ENCODE data around the gene KCNH2. TPM values are rescaled to one million over a fixed set of nuclear protein-coding genes. Genes with fewer than 3 reads are reported as not detected.

KCNH2 gene
- total RNA-seq, 1 donor from 2014 or later: 88.9 TPM

DNA sequence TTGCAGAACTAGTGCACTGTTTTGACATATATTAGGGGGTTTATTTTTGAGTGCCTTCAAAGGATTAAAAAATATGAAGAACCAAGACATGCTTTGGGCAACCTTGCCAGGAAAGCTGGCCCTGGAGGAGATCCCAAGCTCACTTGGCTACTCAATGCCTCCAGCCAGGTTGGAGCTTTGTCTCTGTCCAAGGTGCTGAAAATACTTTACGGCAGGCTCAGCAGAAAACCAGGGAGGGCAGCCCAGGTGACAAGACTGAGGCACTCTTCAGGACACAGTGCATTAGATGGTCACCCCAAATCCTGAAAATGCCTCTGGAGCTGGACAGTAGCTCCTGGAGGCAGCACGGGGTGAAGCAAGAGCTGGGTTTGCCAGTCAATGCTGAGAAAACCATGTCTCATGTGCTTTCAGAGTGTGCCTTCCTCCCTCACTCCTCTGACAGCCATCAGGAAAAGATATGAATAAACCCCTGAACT lies 5.8 kb upstream of the KCNH2 start:
- no peak for ATAC-seq (ENCODE audit: poor library complexity)
- intact Hi-C loops (cut with DNase I): no loop called here
- DNase-seq: no peak

DNA sequence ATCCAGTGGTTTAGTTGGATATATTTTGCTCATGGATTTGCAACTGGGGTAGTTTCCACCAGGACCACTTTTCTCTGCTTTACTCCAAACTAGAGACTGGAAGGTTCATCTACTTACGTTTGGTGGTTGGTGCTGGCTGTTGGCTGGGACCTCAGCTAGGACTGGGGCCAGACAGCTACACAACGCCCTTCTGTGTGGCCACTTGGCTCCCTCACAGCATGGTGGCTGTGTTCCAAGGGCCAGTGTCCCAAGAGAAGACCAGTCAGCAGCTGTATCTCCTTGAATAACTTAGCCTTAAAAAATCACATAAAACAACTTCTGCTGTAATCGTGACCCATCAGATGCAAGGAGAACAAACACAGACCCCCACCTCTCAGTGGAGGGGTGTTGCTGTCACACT lies 4.2 kb upstream of the KCNH2 start:
- DNase-seq: no peak
- intact Hi-C loops (cut with DNase I): no loop called here
- ATAC-seq (ENCODE audit: poor library complexity): no peak

DNA sequence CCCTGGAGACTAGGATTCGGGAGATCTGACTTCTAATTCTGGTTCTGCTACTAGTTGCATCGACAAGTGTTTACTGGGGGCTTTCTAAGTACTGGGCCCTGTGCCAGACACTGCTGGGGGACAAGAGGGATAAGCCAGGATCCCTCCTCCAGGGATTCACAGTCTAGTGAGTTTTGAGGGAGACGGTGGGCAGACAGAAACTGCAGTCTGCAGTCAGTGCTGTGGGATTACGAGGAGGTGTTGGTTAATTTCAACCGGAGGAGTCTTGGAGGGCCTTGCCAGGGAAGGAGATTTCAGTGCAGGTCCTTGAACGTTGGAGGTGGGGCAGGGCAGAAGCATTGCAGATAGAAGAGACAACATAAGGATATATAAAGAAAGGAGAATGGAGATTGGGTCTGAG lies 3.5 kb upstream of the KCNH2 start:
- no peak for DNase-seq
- intact Hi-C loops (cut with DNase I): no loop called here
- no peak for ATAC-seq (ENCODE audit: poor library complexity)

DNA sequence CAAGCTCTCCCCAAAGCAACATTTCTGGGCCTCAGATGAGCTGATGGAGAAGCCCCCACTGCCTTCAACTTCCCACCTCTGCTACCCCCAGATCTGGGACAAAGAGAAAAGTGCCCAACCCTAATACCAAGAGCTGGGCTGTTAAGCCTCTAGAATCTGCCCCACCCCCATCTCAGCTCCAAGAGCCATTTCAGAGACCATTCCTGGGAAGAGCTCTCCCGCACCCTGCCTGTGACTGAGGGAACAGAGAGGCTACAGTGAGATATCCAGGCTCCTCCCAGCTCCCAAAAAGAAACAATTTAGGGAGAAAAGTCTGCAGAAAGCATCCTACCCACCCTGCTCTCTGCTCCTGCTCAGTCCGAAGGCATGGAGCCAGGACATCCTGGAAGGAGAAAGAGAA lies 2.5 kb upstream of the KCNH2 start:
- ATAC-seq (ENCODE audit: poor library complexity) (no peak), DNase-seq (no peak)
- intact Hi-C loops (cut with DNase I): no loop called here

DNA sequence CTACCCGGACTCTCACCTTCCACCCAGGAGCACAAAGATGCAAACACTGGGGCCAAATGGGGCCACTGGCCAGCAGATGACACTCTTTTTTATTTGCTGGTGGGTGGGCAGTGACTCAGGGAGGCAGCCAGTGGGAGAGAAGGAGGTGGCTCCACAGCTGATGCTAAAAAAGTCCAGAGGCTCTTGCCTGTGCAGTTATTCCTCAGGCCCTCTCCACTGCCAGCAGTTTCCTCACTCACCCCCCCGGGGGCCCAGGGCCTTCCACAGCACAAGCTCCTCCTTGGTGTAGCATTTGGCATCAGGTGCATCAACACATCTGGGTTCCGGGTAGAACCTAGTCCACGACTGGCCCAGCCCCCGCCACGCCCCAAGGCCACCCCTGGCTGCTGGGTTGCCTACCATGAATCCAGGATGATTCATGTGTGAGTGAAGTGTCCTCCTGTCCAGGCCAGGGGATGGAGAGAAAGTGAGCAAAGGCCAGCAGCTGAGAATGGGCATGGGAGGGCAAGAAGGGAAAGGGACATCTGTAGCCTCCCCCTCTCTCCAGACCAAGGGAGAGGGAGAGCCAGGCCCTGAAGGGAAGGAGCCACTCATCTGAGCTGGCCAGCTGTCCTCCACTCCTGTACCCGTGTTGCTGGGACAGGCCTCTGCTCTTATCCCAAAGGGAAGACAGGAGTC lies 1.7 kb upstream of the KCNH2 start:
- no peak for DNase-seq
- no peak for ATAC-seq (ENCODE audit: poor library complexity)
- intact Hi-C loops (cut with DNase I): no loop called here

- ATAC-seq (ENCODE audit: poor library complexity) (peak; percentile 11), DNase-seq (no peak)
- intact Hi-C loops (cut with DNase I): no loop called here
Observed at GRCh38 chr7:150977382-150978125, 567 bp downstream of the KCNH2 start.

GRCh38 chr7:150976529-150977381 lies 1.4 kb downstream of the KCNH2 start:
- ATAC-seq (ENCODE audit: poor library complexity) (peak; percentile 57), DNase-seq (peak; percentile 78)
- intact Hi-C loops (cut with DNase I): no loop called here

DNA sequence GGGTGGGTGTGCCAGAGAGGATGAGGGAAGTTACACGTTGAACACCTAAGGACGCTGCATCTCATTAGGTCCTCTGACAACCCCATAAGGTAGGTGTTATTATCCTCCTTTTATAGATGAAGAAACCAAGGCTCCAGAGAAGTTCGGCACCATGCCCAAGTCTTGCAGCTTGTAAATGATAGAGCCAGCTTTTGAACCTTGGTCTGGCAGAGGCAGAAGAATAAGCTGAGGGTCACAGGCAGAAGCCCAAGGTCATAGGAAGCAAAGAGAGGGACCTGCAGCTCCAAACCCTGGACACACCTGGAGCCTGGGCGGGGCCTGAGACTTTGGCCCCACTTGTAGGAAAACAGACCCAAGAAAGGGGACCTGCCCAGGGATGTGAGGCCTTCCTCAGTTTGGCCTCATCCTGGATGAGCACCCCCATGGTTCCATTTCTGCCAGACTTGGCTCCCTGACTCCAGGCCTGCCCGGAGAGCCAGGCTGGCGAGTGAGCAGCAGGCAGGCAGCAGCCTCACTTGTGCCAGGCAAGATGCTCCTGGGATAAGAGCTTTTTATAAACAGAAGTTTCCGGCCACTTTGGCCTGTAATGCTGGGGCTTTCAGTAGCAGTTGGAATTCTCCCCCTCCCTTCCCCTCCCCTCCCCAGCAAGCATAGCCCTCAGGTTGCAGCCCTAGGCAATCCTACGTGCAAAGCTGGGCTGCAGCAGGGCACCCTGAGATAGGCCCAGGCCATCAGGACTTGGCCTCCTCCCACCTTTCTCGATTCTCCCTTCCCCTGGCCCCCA lies 2.4 kb downstream of the KCNH2 start:
- intact Hi-C loops (cut with DNase I): no loop called here
- ATAC-seq (ENCODE audit: poor library complexity) (no peak), DNase-seq (peak; percentile 40)

DNA sequence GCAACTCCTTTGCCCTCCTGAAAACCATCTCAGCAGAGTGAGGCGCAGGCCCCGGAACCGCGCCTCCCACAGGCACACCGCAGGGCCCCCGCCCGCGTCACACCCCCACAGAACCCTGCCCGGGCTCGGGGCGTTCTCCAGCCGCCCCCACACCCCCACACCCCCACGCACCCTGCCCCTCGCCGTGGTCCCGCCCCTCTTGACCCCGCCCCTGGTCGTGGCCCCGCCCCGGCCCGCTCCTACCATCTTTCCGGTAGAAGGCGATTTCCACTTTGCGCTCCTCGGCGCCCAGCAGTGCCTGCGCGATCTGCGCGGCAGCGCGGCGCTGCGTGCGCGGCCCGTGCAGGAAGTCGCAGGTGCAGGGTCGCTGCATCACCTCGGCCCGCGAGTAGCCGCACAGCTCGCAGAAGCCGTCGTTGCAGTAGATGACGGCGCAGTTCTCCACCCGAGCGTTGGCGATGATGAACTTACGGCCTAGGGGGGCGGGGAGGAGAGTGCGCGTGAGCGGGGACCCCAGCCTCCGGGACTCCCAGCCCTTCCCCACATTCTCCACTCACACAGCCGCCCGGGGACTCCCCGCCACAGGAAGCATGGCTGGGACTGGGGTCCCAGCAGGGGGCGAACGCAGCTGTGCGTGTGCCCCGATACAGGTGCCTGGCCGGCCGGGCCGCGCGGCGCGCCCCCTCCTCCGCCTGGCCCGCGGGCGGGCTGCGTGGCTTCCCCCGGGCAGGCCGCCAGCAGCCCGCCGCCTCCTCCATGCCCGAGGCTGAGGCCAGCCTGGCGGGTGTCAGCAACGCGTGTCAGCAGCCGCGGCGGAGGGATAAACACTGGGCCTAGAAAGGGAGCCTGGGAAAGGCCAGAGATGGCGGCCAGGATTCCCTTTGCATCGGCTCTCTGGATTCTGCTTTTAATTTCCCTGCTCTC lies 3.4 kb downstream of the KCNH2 start:
- ATAC-seq (ENCODE audit: poor library complexity): peak; percentile 3
- DNase-seq: peak; percentile 81
- intact Hi-C loops (cut with DNase I): no loop called here

GRCh38 chr7:150973571-150974451 lies 4.3 kb downstream of the KCNH2 start:
- intact Hi-C loops (cut with DNase I): no loop called here
- DNase-seq (peak; percentile 33), ATAC-seq (ENCODE audit: poor library complexity) (no peak)

GRCh38 chr7:150972741-150973140 lies 5.4 kb downstream of the KCNH2 start:
- intact Hi-C loops (cut with DNase I): no loop called here
- ATAC-seq (ENCODE audit: poor library complexity) (no peak), DNase-seq (peak; percentile 47)

DNA sequence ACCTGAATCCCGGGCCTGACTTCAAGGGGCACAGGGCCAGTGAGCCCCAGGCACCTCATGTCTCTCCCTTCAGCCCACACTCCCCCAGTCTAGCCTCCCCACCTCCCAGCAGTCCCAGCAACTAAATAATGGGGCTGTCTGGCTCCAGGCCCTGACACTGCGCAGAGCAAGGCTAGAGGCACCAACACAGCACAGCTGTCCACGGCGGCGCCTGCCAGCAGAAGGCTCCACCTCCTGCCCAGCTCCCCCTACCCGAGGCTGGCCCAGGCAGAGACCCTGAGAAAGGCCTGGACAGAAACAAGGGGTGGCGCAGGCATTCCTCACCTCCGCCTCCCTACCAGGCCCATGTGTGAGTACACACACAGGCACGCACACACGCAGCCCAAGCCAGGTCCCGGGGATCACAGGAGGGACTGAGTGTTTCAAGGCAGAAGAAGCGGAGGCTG lies 6.1 kb downstream of the KCNH2 start:
- ATAC-seq (ENCODE audit: poor library complexity) (peak; percentile 68), DNase-seq (peak; percentile 87)
- intact Hi-C loops (cut with DNase I): no loop called here

- intact Hi-C loops (cut with DNase I): no loop called here
- ATAC-seq (ENCODE audit: poor library complexity): peak; percentile 26
- DNase-seq: peak; percentile 63
Observed at GRCh38 chr7:150971242-150972022, 6.7 kb downstream of the KCNH2 start.

DNA sequence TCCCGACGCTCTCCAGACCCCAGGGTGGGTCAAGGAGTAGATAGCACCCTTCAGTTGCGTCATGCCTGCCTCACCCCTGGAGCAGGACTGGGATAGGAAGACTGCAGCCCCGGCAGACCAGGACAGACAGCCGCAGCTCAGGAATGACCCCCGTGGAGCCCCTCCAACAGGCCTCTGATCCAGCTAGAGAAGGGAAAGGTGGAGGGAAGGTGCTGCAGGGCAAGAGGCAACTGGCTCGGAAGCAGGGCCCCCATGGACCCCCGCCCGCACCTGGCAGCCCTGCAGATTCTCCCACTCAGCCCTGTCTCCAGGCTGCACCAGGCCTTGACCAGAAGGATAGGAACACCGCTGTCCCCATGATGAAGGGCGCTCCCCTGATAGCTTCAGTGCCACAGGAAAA lies 7.7 kb downstream of the KCNH2 start:
- DNase-seq (peak; percentile 30), ATAC-seq (ENCODE audit: poor library complexity) (no peak)
- intact Hi-C loops (cut with DNase I): no loop called here

DNA sequence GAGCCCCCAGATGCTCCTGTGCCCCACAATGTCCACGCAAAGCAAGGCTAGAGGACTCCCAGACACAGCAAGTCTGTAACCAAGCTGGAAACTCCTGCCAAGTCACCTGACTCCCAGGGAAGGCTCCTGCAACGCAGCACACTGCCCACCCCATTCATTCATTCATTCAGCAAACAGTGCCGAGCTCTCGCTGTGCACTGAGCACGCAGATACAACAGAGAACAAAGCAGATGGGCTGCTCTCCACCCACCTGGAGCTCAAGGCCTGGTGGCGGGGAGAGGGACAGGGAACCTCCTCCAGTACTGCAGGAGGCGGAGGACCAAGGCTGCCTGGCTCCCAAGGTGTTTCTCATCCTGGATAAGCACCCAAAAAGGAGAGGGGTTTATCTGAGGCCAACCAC lies 8.6 kb downstream of the KCNH2 start:
- intact Hi-C loops (cut with DNase I): no loop called here
- DNase-seq (peak; percentile 20), ATAC-seq (ENCODE audit: poor library complexity) (no peak)

Measured in Right ventricle myocardium superior (tissue), 1 donor.